Ramos (cell line): ENCODE results near the gene LIMD2.

Experiments
- in situ Hi-C: fragments of 300-500 bp; cut with MboI; formaldehyde crosslinking; loops from one replicate; pipeline ENCODE4 v1.14.3; 2022; ENCODE audit warnings: low sequenced_read_pairs; ENCODE audit not compliant: unreplicated experiment

LIMD2 gene

GRCh38 chr17:63685041-63685440 lies 14.9 kb downstream of the LIMD2 start:
- in situ Hi-C loops, result no loop called here

- in situ Hi-C loops, result no loop called here
Observed at GRCh38 chr17:63682981-63683380, 16.9 kb downstream of the LIMD2 start.

GRCh38 chr17:63682441-63682840 lies 17.5 kb downstream of the LIMD2 start:
- in situ Hi-C loops, result no loop called here

GRCh38 chr17:63681530-63681929 lies 18.4 kb downstream of the LIMD2 start:
- in situ Hi-C loops, result no loop called here

- in situ Hi-C loops, result no loop called here
Observed at GRCh38 chr17:63680700-63681099, 19.2 kb downstream of the LIMD2 start.

GRCh38 chr17:63679214-63679613 lies 20.7 kb downstream of the LIMD2 start:
- in situ Hi-C loops, result no loop called here

- in situ Hi-C loops, result no loop called here
Observed at GRCh38 chr17:63676584-63676983, 23.3 kb downstream of the LIMD2 start.

GRCh38 chr17:63675607-63676546 lies 24.0 kb downstream of the LIMD2 start:
- in situ Hi-C loops, result no loop called here

- in situ Hi-C loops, result no loop called here
Observed at GRCh38 chr17:63675231-63675606, 24.7 kb downstream of the LIMD2 start.

- in situ Hi-C loops, result no loop called here
Observed at GRCh38 chr17:63672856-63673255, 27.1 kb downstream of the LIMD2 start.

GRCh38 chr17:63665527-63666214 lies 34.3 kb downstream of the LIMD2 start:
- in situ Hi-C loops, result no loop called here

GRCh38 chr17:63659850-63660249 lies 40.1 kb downstream of the LIMD2 start:
- in situ Hi-C loops, result no loop called here

- in situ Hi-C loops, result no loop called here
Observed at GRCh38 chr17:63658366-63658765, 41.6 kb downstream of the LIMD2 start.

GRCh38 chr17:63657786-63658185 lies 42.1 kb downstream of the LIMD2 start:
- in situ Hi-C loops, result no loop called here

- in situ Hi-C loops, result no loop called here
Observed at GRCh38 chr17:63653050-63653449, 46.9 kb downstream of the LIMD2 start.

- in situ Hi-C loops, result no loop called here
Observed at GRCh38 chr17:63652106-63652505, 47.8 kb downstream of the LIMD2 start.

- in situ Hi-C loops, result no loop called here
Observed at GRCh38 chr17:63649813-63650212, 50.1 kb downstream of the LIMD2 start.

- in situ Hi-C loops, result no loop called here
Observed at GRCh38 chr17:63647936-63648335, 52.0 kb downstream of the LIMD2 start.

GRCh38 chr17:63647065-63647725 lies 52.7 kb downstream of the LIMD2 start:
- in situ Hi-C loops, result no loop called here

- in situ Hi-C loops, result no loop called here
Observed at GRCh38 chr17:63646488-63646806, 53.5 kb downstream of the LIMD2 start.
